HG02763 (cell line): Measurements from ENCODE around the gene RFX3.

Source experiments
- ATAC-seq: cut with Tn5 transposase; IDR thresholded peaks from one replicate; pipeline ENCODE4 v1.9.1; 2021; ENCODE audit warnings: mild to moderate bottlenecking, moderate library complexity; ENCODE audit not compliant: unreplicated experiment

The RFX3 gene

DNA sequence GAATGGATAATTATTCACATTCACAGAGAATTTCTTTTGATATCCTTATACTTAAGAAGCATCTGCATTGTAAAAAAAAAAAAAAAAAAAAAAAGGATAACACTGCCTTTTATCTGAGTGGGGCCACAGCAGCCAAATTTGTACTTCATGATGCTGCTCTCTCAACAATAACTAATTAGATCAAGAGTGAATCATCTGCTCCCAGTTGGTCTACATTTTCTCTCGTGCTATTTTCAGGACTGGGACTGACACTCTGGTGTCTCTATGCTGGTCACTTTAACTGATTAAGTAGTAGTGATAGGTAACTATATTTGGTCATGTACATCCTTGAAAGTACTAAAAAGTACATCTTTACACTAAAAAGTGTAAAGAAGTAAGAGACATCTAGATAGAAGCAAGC lies 90.1 kb downstream of the RFX3 start:
- ATAC-seq = no peak

DNA sequence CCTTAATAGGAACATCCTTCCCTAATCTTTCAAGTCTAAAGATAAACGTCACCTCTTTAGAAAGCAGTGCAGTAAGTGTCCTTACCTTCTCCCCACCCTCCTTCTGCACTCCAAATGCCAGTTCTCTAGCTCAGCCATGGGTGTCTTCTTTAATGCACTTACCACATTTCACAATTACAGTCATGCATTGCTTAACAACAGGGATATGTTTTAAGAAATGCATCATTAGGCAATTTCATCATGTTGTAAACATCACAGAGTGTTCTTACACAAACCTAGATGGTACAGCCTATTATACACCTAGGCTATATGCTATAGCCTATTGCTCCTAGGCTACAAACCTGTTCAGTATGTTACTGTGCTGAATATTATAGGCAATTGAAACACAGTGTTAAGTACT lies 91.2 kb downstream of the RFX3 start:
- no peak for ATAC-seq

DNA sequence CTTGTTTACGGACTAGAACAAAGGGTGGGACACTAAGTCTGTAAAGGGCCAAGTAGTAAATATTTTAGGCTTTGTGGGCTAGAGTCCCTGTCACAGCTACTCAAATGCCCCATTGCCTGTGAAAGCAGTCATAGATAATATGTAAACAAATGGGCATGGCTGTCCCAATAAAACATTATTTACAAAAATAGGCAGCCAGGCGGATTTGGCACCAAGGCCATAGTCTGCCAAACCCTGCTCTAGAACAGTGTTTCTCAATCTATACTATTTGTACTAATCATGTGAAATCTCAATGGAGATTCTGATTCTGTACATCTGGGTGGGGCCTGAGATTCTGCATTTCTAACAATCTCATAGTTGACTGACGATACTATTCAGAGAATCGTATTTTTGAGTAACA lies 92.0 kb downstream of the RFX3 start:
- no peak for ATAC-seq

DNA sequence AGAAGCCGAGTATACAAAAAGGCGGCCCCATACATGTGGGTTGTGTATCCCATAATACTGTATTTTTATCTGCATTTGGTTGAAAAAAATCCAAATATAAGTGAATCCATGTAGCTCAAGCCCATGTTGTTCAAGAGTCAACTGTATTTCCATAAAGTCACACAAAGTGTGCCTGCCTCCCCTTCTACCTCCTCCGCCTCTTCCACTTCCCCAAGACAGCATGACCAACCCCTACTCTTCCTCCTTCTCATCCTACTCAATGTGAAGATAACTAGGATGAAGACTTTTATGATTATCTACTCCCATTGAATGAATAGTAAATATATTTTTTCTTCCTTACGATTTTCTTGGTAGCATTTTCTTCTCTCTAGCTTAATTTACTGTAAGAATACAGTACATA lies 92.7 kb downstream of the RFX3 start:
- ATAC-seq = no peak

DNA sequence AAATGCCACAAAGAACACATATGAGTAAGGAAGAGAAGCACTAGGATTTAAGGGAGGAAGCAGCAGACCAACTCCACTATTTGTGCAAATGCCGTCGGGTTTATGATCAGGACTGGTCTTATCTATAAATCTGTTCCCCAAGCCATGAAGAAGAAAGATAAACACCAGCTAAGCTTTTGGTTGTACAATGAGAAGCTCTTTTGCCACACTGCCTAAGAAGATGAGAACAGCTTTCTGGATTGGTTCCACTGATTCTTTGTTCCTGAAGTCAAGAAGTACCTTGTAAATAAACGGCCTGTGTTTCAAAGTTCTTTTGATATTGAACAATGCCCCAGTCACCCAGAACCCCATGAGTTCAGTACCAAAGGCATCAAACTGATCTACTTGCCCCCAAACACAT lies 93.9 kb downstream of the RFX3 start:
- ATAC-seq = no peak

DNA sequence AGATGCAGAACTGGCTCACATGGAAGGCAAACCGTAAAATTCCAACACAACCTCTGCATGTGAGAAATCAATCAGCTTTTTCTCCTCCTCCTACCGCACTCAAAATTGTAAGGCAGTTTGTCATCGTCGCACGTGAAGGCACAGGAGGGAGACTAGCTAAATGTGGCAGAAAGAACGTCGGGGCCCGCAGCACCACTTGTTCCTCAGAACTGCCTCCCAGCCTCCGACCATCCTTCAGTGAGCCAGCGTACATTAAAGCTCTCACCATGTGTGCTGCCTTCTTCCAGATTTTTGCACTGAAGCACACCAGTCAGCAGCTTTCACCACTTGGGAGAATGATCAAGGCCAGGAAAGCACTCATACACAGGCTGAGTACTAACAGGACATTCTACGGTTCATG lies 105.9 kb downstream of the RFX3 start:
- no peak for ATAC-seq

DNA sequence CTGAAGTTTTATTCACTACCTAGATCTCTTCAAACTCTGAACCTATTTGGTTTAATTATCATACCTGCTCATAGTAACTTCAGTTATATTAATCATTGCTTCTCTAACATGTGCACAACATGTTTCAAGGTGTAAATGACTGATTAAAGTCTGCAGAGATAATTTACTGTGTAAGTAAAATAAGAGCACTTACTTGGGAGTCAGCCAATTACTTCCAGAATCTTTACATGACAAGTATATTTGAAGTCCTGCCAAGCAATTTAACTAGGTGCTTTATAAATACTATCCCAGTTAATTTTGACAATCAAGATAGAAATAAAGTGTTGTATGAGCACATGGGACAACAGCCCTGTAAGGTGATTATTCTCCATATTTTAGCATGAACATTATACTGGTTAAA lies 109.9 kb downstream of the RFX3 start:
- no peak for ATAC-seq

DNA sequence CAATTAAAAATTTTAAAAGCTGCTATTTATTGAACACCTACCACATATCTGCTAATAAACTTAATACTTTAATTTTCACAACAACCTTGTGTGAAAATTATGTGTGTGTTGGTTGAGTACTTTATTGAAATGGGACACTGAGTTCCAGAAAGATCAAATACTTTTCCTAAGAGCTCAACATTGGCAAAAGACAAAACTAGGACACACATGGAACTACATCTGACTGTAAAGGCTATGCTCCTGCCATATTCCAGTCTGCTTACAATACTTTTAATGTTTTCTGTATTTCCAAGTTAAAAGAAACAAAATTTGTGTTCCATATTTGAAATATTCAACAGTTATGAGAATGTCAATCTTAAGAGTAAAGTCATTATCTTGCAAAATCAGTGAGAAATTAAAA lies 111.8 kb downstream of the RFX3 start:
- ATAC-seq = no peak

DNA sequence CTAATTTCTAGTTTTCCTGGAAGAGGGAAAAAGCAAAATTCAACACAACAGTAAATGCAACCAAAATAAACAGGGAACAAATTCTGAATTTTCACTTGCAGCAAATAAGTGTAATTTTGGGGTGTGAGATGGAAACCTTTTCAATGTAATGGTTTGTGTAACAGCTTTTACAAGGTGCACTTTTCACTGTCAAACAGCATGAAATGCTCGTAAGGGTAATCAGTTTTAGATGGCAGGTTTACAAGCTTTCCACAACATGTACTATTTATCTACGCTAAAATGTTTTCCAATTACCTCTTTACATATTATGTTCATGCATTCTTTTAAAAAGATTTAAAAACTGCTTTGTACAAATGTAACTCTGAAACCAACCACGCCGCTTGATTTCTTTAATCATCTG lies 115.3 kb downstream of the RFX3 start:
- ATAC-seq = no peak

DNA sequence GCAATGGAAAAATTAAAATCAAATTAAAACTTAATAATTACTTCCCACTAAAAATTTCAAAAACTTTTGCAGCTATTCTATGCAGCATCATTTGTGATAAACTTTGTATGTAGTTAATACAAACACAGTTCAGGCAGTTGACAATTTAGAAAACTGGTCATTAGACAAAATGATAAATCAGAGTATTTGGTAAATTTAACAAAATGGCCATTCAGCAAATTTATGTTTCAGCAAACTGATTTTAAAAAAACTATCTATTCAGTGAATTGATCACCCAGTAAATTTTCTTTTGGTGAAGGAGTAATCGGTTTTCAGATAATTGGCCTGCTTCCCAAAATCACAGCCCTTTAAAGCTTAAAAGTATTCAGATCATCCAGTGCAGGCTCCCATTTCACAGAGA lies 116.3 kb downstream of the RFX3 start:
- no peak for ATAC-seq

DNA sequence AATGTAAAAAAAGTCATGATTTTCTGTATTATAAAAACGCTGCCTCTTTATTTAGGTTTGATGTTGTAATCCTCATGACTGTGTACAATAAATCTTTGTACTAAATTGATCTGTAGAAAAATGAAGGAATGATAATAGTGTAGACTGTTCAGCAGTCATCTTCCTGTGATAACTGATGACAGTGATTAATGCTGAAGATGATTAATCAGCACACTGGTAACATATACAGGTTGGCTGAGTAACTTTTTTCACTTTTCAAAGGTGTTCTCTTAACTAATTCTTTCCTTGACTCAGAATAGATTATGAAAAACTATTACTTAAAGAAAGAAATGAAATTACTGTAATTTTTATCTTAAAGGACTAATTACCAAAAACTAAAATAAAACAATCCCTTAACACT lies 122.5 kb downstream of the RFX3 start:
- no peak for ATAC-seq

DNA sequence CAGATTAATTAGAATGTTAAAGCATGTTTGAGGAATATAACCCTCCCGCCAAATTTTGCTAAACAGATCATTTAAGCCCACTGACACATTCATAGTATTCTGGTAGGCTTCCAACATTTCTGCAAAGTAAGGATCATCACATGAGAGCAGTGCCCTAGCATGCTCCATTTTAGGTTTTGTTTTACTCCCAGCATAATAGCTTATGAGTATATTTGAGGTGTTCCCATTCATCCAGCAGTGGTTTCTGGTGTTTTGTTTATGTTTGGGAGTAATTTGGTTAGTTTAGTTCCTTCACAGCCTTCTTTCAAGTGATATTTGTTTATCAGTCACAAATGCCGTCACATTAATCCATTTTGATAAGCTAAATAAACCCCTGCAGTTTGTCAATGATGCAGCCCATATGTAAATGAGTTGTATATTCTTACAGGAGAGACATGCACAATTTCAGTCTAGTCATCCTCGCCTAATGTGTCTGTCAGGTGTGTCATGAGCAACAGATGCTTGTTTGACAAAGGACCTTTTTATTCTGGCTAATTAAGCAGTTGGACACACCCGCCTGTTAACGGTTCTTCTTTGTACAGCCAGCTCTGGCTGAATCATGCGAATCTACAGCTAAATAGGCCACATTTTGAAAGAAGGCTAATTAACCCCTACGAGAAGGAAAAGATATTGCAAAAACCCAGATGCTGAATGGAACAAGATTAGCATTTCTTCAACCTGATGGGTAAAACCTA lies 124.4 kb downstream of the RFX3 start:
- no peak for ATAC-seq

DNA sequence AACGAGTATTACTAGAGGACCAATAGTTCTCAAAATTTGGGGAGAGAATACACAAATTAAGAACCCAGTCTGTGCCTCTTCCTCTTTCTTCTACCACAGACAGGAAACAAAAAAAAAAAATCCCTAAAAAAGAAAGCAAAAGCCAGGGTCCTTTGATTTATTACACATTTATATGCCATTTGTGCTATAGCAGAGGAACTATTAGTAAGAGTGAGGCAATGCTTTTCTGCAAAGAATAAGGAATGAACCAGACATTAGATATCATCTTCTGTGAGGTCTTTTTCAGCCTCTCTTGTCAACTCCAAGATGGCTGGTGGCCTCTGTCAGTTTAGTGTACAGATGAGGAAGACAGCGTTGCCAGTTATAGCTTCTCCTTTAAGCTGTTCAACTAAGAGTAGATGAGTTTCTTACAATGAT lies 127.6 kb downstream of the RFX3 start:
- no peak for ATAC-seq

DNA sequence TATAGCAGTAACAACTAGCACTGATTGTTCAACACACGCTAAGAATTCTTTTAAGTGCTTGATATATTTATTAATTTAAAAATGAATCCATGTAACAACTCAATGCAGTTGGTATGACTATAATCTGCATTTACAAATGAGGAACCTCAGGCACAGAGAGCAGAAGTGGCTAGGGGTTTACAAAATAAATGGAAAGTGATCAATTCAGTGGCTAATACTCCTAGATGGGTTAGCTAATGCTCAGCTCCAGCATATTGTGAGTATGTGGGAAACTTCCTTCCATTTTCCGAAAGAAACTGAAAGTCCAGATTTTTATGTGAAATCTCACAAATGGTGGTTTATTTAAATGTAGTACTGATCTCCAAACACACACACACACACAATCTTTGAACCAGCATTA lies 128.0 kb downstream of the RFX3 start:
- ATAC-seq = no peak

DNA sequence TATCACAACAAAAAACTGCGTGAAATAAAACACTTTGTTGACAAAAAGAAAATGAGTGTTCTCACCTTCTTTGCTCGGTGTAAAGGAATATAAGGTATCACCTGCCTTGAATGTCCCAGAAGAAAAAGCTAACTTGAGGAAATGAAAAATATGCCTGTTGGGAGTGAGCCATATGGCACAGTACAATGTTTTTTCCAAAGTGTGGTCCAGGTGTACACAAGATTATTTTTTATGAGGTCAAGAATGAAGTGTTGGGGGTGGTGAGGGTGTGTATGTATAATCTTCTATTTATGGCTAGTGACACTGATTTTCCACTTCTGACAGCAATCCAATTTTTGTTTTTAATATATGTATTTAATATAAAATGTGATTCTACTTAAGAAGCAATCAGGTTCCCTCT lies 134.4 kb downstream of the RFX3 start:
- no peak for ATAC-seq

DNA sequence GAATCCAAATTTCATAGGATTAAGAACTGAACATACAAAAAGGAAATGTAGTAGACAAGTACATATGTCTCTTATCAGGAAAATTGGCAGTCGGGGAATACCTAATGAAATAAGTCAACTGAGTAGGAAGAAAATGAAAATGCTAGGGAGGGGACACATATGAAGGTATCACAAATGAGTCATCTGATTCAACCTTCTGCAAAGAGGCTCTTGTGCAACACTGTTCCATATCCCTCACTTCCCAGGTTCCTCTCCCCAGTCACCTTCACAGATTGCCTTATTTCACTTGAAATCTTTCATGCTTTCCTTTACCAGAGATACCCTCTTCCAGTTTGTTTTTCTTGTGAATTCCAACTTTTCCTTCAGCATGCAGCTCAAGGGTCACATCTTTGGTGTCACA lies 139.0 kb downstream of the RFX3 start:
- no peak for ATAC-seq

DNA sequence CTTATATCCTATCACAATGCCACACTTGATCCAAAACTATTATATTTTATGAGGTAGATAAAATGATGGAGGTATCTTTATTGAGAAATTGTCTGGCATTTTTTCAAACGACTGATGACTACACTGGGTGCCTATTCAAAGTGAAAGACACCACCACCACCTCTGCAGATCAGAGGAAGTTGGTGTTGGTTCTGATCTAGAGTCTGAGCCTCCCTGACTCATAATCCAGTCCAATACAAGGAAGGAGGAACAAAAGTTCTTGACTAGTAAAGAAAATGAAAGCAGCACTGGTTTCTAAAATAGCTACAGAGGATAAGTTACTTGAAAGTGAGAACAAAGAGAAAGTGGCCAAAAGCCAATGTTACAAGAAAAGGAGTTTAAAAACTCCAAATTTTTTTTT lies 139.9 kb downstream of the RFX3 start:
- ATAC-seq = peak; percentile 70

DNA sequence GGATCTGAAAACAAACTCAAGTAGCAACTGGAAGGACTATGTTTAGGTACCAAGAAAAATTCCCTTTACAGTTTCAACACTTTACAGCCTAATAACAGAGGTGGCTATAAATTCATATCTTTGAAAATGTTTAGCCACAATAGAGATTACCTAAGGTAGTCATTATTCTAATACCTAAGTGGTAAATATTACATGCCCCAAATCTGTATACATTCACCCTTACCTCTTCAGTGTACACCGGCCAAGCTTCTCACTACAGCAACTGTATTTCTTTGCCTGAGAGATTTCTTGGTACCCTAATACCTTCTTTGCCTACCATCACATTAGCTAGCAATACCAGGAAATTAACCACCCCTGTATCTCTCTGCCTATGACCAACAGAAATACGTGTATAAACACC lies 154.0 kb downstream of the RFX3 start:
- ATAC-seq = no peak

DNA sequence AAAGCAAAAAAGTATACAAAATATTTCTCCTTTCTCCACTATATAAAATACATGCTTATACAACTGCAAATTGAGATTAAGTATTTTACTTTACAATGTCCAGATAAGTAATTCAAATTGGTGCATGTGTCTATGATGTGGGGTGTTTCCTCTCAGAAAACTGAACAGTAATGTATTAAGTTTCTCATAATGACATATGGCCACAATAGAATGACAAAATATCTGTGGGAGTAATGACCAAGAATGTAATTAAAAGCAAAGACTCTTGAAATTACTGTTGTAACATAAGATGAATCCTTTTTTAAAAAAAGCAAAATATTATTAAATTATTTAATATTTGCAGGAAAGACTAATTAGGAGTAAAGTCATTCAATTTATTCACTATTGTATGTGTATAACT lies 155.1 kb downstream of the RFX3 start:
- ATAC-seq = no peak

DNA sequence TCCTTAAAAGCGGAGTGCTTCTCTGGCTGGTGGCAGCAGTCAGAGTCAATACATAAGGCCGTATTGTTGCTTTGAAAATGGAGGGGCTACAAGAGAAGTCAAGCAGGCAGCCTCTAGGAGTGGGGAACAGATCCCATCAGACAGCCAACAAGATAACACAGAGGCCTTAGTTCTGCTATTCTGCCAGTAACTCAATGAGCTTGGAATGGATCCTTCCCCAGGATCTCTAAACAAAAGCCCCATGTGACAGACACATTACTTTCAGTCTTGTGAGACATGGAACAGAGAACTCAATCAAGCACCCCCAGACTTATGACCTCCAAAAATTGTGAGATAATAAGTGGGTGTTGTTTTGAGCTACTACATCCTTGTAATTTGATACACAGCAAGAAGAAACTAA lies 158.6 kb downstream of the RFX3 start:
- ATAC-seq = no peak

DNA sequence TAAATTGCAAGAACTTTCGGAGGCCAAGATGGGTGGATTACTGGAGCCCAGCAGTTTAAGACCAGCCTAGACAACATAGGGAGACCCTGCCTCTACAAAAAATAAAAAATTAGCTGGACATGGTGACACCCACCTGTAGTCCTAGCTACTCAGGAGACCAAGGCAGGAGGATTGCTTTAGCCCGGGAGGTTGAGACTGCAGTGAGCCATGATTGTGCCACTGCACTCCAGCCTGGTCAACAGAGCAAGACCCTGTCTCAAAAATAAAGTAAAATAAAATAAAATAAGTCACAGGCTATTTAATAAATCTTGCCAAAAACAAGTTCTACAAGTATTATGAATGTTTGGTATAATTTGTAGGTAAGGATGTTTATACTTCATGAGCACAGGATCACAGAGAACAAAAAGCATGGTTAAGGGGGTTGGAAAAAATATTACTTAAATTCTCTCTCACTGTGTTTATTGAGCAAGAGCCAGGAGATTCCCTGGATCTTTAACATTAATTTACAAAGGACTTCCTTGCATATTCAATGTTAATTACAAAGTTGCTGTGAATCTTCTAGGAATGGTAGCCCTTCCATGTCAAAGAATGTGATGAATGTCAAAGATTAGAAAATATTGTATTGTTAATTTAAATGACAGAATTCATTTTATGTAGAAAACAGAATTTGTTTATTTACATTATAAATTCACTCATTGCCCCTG lies 164.0 kb downstream of the RFX3 start:
- no peak for ATAC-seq

DNA sequence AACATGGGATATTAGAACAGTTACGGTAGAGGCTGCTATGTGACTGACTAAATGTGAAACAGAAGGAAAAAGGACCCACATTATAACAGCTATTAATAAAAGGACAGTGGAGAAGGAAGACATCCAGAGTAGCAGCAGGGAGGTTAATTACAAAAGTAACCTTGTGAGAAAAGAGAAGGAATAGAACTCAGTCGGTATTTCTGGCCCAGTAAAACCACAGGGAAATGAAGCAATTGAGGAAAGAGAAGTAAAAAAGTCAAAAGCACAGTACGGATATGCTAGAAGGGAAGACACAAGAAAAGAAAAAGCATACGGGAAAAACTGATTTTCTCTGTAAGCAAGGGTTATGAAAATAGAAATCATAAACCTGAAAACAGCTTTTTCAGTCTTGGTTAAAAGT lies 164.7 kb downstream of the RFX3 start:
- no peak for ATAC-seq

DNA sequence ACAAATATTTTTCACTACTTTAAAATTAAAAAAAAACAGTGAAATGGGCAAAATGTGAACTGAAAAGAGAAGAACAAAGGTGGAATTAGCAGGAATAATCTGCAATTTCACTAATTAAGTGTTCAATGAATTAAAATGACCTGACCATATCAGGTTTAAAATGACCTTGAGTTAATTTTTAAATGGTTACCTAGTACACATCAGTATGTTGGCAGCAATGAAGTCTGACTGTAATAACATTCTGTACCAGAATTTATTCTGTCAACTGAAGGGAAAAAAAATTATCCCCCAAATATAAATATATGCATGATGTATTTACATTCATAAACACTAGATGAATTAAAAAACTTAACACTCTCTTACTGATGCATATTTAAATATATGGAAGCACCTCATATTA lies 165.6 kb downstream of the RFX3 start:
- no peak for ATAC-seq
